ENCODE measurements around the gene STAB2.

STAB2 gene

GRCh38 chr12:103561174-103561573 is 25.9 kb upstream of the STAB2 start:
- Mint-ChIP-seq H3K36me3 (no peaks in the 10 kb centered on the region), H3K27ac (no peak overlapping the region), H3K9me3 (peaks cover 4% of the 10 kb centered on the region), H3K4me3 (no peak overlapping the region), H3K4me1 (no peaks in the 10 kb centered on the region), H3K27me3 (peaks cover 15% of the 10 kb centered on the region)
- no peak for ATAC-seq (ENCODE audit: low read depth)
- no peak for DNase-seq (ENCODE audit: low spot score in 2 of 2)

DNA sequence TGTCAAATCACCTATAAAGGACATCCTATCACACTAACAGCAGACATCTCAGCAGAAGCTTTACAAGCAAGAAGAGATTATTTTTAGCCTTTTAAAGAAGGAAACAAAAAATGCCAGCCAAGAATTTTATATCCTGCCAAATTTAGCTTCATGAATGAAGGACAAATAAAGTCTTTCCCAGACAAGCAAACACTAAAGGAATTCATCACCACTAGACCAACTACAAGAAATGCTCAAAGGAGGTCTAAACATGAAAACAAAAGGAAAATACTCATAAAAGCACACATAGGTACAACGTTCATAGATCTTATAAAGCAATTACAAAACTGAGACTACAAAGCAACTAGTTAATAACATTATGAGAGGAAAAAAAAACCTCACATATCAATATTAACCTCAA is 20.7 kb upstream of the STAB2 start:
- H3K36me3 Mint-ChIP-seq, result no peaks in the 10 kb centered on the region
- no peaks in the 10 kb centered on the region for H3K4me1 Mint-ChIP-seq
- no peak overlapping the region for H3K4me3 Mint-ChIP-seq
- H3K27me3 Mint-ChIP-seq, result peaks cover 24% of the 10 kb centered on the region
- H3K9me3 Mint-ChIP-seq, result peaks cover 9% of the 10 kb centered on the region
- H3K27ac Mint-ChIP-seq, result no peak overlapping the region
- DNase-seq (ENCODE audit: low spot score in 2 of 2), result no peak
- ATAC-seq (ENCODE audit: low read depth), result no peak

DNA sequence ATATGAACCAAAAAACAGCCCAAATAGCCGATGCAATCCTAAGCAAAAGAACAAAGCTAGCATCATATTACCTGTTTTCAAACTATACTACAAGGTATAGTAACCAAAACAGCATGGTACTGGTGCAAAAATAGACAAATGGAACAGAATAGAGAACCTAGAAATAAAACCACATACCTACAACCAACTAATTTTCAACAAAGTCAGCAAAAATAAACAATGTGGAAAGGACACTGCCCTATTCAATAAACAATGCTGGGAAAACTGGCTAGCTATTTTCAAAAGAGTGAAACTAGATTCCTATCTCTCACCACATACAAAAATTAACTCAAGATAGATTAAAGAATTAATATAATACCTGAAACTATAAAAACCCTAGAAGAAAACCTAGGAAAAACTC is 17.8 kb upstream of the STAB2 start:
- Mint-ChIP-seq H3K27ac (no peak overlapping the region), H3K27me3 (peaks cover 20% of the 10 kb centered on the region), H3K4me1 (no peaks in the 10 kb centered on the region), H3K4me3 (no peak overlapping the region), H3K9me3 (peaks cover 8% of the 10 kb centered on the region), H3K36me3 (no peaks in the 10 kb centered on the region)
- no peak for ATAC-seq (ENCODE audit: low read depth)
- DNase-seq (ENCODE audit: low spot score in 2 of 2), result no peak

DNA sequence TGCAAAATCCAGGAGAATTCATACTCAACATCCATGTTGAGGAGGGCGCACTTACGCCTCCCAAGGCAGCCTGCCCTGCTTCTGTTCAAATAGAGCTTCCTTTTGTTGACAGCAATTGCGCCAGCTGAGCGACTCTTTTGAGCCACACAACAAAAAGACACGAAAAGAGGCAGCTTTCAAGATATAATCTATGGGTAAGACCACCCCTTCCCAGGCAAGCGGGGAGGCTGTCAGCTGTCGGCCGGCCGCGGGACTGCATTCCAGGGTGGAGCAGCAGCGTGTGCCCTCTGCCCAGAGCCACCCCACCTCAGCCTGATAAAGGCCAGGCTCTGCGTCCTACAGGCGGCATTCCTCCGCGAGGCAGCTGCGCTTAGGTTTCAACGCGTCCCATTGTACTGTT is 15.8 kb upstream of the STAB2 start:
- DNase-seq (ENCODE audit: low spot score in 2 of 2) (no peak), ATAC-seq (ENCODE audit: low read depth) (no peak)
- Mint-ChIP-seq H3K36me3 (no peaks in the 10 kb centered on the region), H3K4me3 (no peak overlapping the region), H3K27ac (no peak overlapping the region), H3K9me3 (peaks cover 4% of the 10 kb centered on the region), H3K27me3 (peaks cover 23% of the 10 kb centered on the region), H3K4me1 (peaks cover 6% of the 10 kb centered on the region)

GRCh38 chr12:103572312-103573045 is 14.6 kb upstream of the STAB2 start:
- Mint-ChIP-seq H3K27ac (no peak overlapping the region), H3K27me3 (peaks cover 19% of the 10 kb centered on the region), H3K4me3 (no peak overlapping the region), H3K36me3 (no peaks in the 10 kb centered on the region), H3K9me3 (peaks cover 3% of the 10 kb centered on the region), H3K4me1 (peaks cover 6% of the 10 kb centered on the region)
- DNase-seq (ENCODE audit: low spot score in 2 of 2) (no peak), ATAC-seq (ENCODE audit: low read depth) (no peak)

GRCh38 chr12:103573185-103573584 is 13.9 kb upstream of the STAB2 start:
- Mint-ChIP-seq H3K9me3 (peaks cover 3% of the 10 kb centered on the region), H3K4me3 (no peak overlapping the region), H3K4me1 (peaks cover 6% of the 10 kb centered on the region), H3K36me3 (no peaks in the 10 kb centered on the region), H3K27ac (no peak overlapping the region), H3K27me3 (peaks cover 17% of the 10 kb centered on the region)
- ATAC-seq (ENCODE audit: low read depth) (no peak), DNase-seq (ENCODE audit: low spot score in 2 of 2) (no peak)

DNA sequence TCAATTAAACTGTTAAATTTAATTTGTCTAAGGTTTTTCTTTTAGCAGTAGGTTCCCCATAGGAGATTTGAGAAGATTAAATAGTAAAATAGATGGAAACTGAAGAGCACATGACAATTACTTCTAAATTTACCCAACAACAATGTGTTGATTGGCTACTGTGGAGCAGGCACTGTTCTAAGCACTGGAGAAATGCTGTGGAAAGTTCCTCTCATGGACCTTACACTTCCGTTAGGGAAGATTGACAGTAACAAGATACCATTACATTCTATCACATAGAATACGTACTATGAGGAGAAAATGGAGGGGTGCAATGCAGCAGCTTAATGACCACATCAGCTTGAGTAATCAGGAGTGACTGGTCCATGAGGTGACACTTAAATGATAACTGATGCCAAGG is 8.1 kb upstream of the STAB2 start:
- H3K9me3 Mint-ChIP-seq, result no peaks in the 10 kb centered on the region
- H3K27ac Mint-ChIP-seq, result no peak overlapping the region
- H3K4me1 Mint-ChIP-seq, result peaks cover 6% of the 10 kb centered on the region
- ATAC-seq (ENCODE audit: low read depth) (no peak), DNase-seq (ENCODE audit: low spot score in 2 of 2) (no peak)
- H3K27me3 Mint-ChIP-seq, result peaks cover 20% of the 10 kb centered on the region
- H3K4me3 Mint-ChIP-seq, result no peak overlapping the region
- no peaks in the 10 kb centered on the region for H3K36me3 Mint-ChIP-seq

DNA sequence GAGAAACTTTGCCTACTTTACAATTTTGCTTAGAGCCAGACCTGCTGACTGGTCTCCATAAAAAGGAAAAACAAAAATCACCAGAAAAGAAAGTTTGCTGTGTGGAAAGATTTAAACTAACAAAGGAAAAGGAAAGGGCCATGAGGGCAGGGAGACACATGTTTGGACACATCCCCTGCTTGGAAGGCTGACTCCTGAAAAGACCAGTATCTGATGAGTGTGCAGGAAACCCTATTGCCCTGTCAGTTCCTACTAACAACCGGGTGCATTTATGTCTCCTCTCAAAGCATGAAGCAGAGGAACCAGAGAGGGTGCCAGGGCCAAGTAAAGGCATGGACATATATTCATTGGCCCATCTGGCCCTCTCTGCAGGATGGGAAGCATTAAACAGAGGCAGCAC is 7.0 kb upstream of the STAB2 start:
- no peak for DNase-seq (ENCODE audit: low spot score in 2 of 2)
- no peaks in the 10 kb centered on the region for H3K9me3 Mint-ChIP-seq
- ATAC-seq (ENCODE audit: low read depth), result no peak
- H3K4me1 Mint-ChIP-seq, result peaks cover 6% of the 10 kb centered on the region
- peaks cover 20% of the 10 kb centered on the region for H3K27me3 Mint-ChIP-seq
- no peak overlapping the region for H3K27ac Mint-ChIP-seq
- H3K36me3 Mint-ChIP-seq, result no peaks in the 10 kb centered on the region
- H3K4me3 Mint-ChIP-seq, result no peak overlapping the region

- Mint-ChIP-seq H3K4me3 (no peak overlapping the region), H3K9me3 (no peaks in the 10 kb centered on the region), H3K27me3 (peaks cover 17% of the 10 kb centered on the region), H3K36me3 (no peaks in the 10 kb centered on the region), H3K27ac (no peak overlapping the region), H3K4me1 (no peaks in the 10 kb centered on the region)
- DNase-seq (ENCODE audit: low spot score in 2 of 2), result no peak
- ATAC-seq (ENCODE audit: low read depth), result no peak
Observed at GRCh38 chr12:103583008-103583407, 4.1 kb upstream of the STAB2 start.

GRCh38 chr12:103586132-103586531 is 941 bp upstream of the STAB2 start:
- H3K4me1 Mint-ChIP-seq, result no peaks in the 10 kb centered on the region
- no peak for ATAC-seq (ENCODE audit: low read depth)
- no peaks in the 10 kb centered on the region for H3K9me3 Mint-ChIP-seq
- no peaks in the 10 kb centered on the region for H3K36me3 Mint-ChIP-seq
- H3K4me3 Mint-ChIP-seq, result no peak overlapping the region
- no peak for DNase-seq (ENCODE audit: low spot score in 2 of 2)
- no peak overlapping the region for H3K27ac Mint-ChIP-seq
- H3K27me3 Mint-ChIP-seq, result peaks cover 9% of the 10 kb centered on the region

DNA sequence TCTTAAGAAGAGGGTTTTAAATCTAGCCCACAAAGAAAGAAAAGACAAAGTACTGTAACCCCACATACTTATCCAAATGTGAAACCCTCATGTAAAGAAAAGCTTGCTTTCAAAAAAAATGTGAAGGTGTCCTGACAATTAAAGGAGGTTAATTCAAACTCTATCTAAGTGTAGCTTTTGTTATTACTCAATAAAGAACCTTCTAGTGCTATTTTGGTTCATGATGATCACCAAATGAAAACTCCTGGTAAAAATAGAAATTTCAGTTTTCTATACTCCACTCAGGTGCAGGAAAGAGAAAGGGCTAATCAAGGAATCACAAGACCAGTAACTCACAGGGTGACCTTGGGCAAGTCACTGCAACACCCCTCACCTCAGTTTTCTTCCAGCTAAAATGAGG is 1.6 kb downstream of the STAB2 start:
- no peak for ATAC-seq (ENCODE audit: low read depth)
- H3K9me3 Mint-ChIP-seq, result peaks cover 1% of the 10 kb centered on the region
- no peaks in the 10 kb centered on the region for H3K4me1 Mint-ChIP-seq
- H3K27me3 Mint-ChIP-seq, result peaks cover 10% of the 10 kb centered on the region
- H3K27ac Mint-ChIP-seq, result no peak overlapping the region
- no peaks in the 10 kb centered on the region for H3K36me3 Mint-ChIP-seq
- H3K4me3 Mint-ChIP-seq, result no peak overlapping the region
- no peak for DNase-seq (ENCODE audit: low spot score in 2 of 2)

- Mint-ChIP-seq H3K4me3 (no peak overlapping the region), H3K36me3 (no peaks in the 10 kb centered on the region), H3K27ac (no peak overlapping the region), H3K27me3 (peaks cover 7% of the 10 kb centered on the region), H3K4me1 (no peaks in the 10 kb centered on the region), H3K9me3 (peaks cover 1% of the 10 kb centered on the region)
- ATAC-seq (ENCODE audit: low read depth) (no peak), DNase-seq (ENCODE audit: low spot score in 2 of 2) (no peak)
Observed at GRCh38 chr12:103589517-103589916, 2.4 kb downstream of the STAB2 start.

GRCh38 chr12:103590271-103590670 is 3.2 kb downstream of the STAB2 start:
- Mint-ChIP-seq H3K27me3 (peaks cover 7% of the 10 kb centered on the region), H3K27ac (no peak overlapping the region), H3K9me3 (peaks cover 1% of the 10 kb centered on the region), H3K4me1 (no peaks in the 10 kb centered on the region), H3K36me3 (no peaks in the 10 kb centered on the region), H3K4me3 (no peak overlapping the region)
- DNase-seq (ENCODE audit: low spot score in 2 of 2), result no peak
- ATAC-seq (ENCODE audit: low read depth), result no peak

DNA sequence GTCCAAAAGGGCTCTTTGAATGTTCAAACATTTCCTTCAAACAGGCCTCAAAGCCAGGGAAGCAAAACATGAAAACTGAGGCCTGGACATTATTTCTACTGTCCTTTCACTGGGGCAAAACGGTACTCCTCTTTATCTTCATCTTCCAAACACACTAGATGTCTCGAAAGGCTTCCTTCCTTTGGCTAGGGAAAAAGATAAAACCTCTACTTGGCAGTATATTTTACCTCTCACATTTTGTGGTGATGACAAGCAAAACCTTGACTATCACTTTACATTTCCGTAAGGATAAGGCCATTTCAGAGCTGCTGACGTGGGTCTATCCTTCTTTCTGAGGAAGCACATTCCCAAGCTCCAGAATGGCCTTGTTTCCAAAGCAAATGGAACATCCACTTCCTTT is 9.9 kb downstream of the STAB2 start:
- H3K27ac Mint-ChIP-seq, result no peak overlapping the region
- H3K4me3 Mint-ChIP-seq, result no peak overlapping the region

GRCh38 chr12:103599274-103599673 is 12.2 kb downstream of the STAB2 start:
- DNase-seq (ENCODE audit: low spot score in 2 of 2), result no peak
- Mint-ChIP-seq H3K9me3 (no peaks in the 10 kb centered on the region), H3K4me1 (no peaks in the 10 kb centered on the region), H3K27ac (no peak overlapping the region), H3K27me3 (peaks cover 10% of the 10 kb centered on the region), H3K4me3 (no peak overlapping the region), H3K36me3 (no peaks in the 10 kb centered on the region)
- no peak for ATAC-seq (ENCODE audit: low read depth)

More for the DNA sequence above, 9.9 kb downstream of the STAB2 start:
- DNase-seq (ENCODE audit: low spot score in 2 of 2) (no peak), ATAC-seq (ENCODE audit: low read depth) (no peak)
- no peaks in the 10 kb centered on the region for H3K4me1 Mint-ChIP-seq
- peaks cover 15% of the 10 kb centered on the region for H3K27me3 Mint-ChIP-seq
- no peaks in the 10 kb centered on the region for H3K36me3 Mint-ChIP-seq
- H3K9me3 Mint-ChIP-seq, result peaks cover 1% of the 10 kb centered on the region

Data from memory B cell (primary cell).